ENCODE data around the gene SPATS2.

The SPATS2 gene

GRCh38 chr12:49442915-49443314 lies 75.7 kb downstream of the SPATS2 start:
- Histone ChIP-seq H3K9me3 (ENCODE audit: control insufficient read depth, insufficient read depth, low read depth, low read length) (no peaks in the 10 kb centered on the region), H3K36me3 (ENCODE audit: control insufficient read depth in 2 of 2, insufficient read depth in 1 of 2, low read length in 2 of 2) (peaks cover 4 to 5% of the 10 kb centered on the region in 2 experiments; a peak in 2 of 3 replicates), H3K27ac (ENCODE audit: extremely low read depth, low read depth, low read length) (no peak overlapping the region), H3K4me3 (ENCODE audit: low read depth, low read length) (no peak overlapping the region), H3K4me1 (ENCODE audit: control insufficient read depth, insufficient read depth, low read length) (0 out of 2 replicates have a peak, but pooled peaks cover 3% of the 10 kb centered on the region)
- ChIA-PET POLR2A (no interaction called here), CTCF (interaction anchor here (0.6 kb wide), 1 partner anchor 68 kb away, joined by 3 read pairs; no protein-coding TSS in a partner anchor)
- TF ChIP-seq ZNF146 (tag by site-specific recombination; IDR thresholded peaks at IDR 0.05): peak; percentile 56
- no peak for TF ChIP-seq ELK4 (IDR thresholded peaks at IDR 0.05; ENCODE audit: borderline replicate concordance, low read depth, low read length)
- TF ChIP-seq ZNF169 (tag by site-specific recombination; IDR thresholded peaks at IDR 0.05): no peak
- TF ChIP-seq PRDM6 (tag by site-specific recombination; IDR thresholded peaks at IDR 0.05): no peak

- no peaks in the 10 kb centered on the region for H3K9me3 ChIP-seq (ENCODE audit: control insufficient read depth, insufficient read depth, low read depth, low read length)
- no peak for TF ChIP-seq ZNF837 (tag by site-specific recombination; IDR thresholded peaks at IDR 0.05)
- no peak for TF ChIP-seq GLI2 (tag by site-specific recombination; IDR thresholded peaks at IDR 0.05; ENCODE audit: borderline replicate concordance, low read depth)
- no peak for TF ChIP-seq PRDM2 (tag by site-specific recombination; IDR thresholded peaks at IDR 0.05; ENCODE audit: borderline replicate concordance)
- no peak for TF ChIP-seq KLF7 (tag by site-specific recombination; IDR thresholded peaks at IDR 0.05; ENCODE audit: borderline replicate concordance)
- no peak for TF ChIP-seq FEZF1 (tag by site-specific recombination; IDR thresholded peaks at IDR 0.05)
- no peak for TF ChIP-seq ZNF433 (tag by site-specific recombination; IDR thresholded peaks at IDR 0.05; ENCODE audit: low read depth)
- TF ChIP-seq KLF10 (tag by site-specific recombination; IDR thresholded peaks at IDR 0.05): no peak
- no peak for TF ChIP-seq HIC1 (tag by site-specific recombination; IDR thresholded peaks at IDR 0.05)
- TF ChIP-seq HOXD13 (CRISPR knock-in tag; IDR thresholded peaks at IDR 0.05; ENCODE audit: borderline replicate concordance): no peak
- ChIA-PET CTCF (no interaction called here), POLR2A (no interaction called here)
- H3K4me1 ChIP-seq (ENCODE audit: control insufficient read depth, insufficient read depth, low read length): no peaks in the 10 kb centered on the region
- H3K27ac ChIP-seq (ENCODE audit: extremely low read depth, low read depth, low read length): no peak overlapping the region
- no peak overlapping the region for H3K4me3 ChIP-seq (ENCODE audit: low read depth, low read length)
- peaks cover 4 to 5% of the 10 kb centered on the region in 2 experiments; a peak in 2 of 3 replicates for H3K36me3 ChIP-seq (ENCODE audit: control insufficient read depth in 2 of 2, insufficient read depth in 1 of 2, low read length in 2 of 2)
Measured at GRCh38 chr12:49446571-49446970, 79.3 kb downstream of the SPATS2 start.
